GM12875 (cell line): Measurements from ENCODE around the gene WDR49.
"Not testable (repeated sequence)": the region's sequence is repeated elsewhere in the genome, so short reads cannot be mapped to it uniquely, and the experiment has no call there.

Experiments
- H3K4me3 ChIP-seq: one replicate; pipeline ENCODE4 v1.5.1; 2011; ENCODE audit warnings: low read depth, low read length, control low read depth
- CTCF ChIP-seq: IDR thresholded peaks from 2 replicates; pipeline ENCODE4 v1.5.1; 2011; ENCODE audit warnings: low read depth, mild to moderate bottlenecking, control low read depth, inconsistent platforms, low read length, moderate library complexity, borderline replicate concordance; ENCODE audit not compliant: insufficient read depth

The WDR49 gene

GRCh38 chr3:167631471-167631870 lies 22.3 kb downstream of the WDR49 start:
- no peak overlapping the region for H3K4me3 ChIP-seq
- TF ChIP-seq CTCF, result no peak

- H3K4me3 ChIP-seq, result no peak overlapping the region
- no peak for TF ChIP-seq CTCF
These were observed 27.3 kb downstream of the WDR49 start for GRCh38 chr3:167626490-167626889.

- TF ChIP-seq CTCF, result no peak
These were observed 38.7 kb downstream of the WDR49 start for GRCh38 chr3:167615030-167615429.

GRCh38 chr3:167614196-167614595 lies 39.5 kb downstream of the WDR49 start:
- H3K4me3 ChIP-seq, result not testable (repeated sequence)

More at GRCh38 chr3:167615030-167615429, 38.7 kb downstream of the WDR49 start:
- no peak overlapping the region for H3K4me3 ChIP-seq

GRCh38 chr3:167611718-167612117 lies 42.0 kb downstream of the WDR49 start:
- H3K4me3 ChIP-seq, result no peak overlapping the region
- no peak for TF ChIP-seq CTCF

- no peak for TF ChIP-seq CTCF
- no peak overlapping the region for H3K4me3 ChIP-seq
These were observed 44.6 kb downstream of the WDR49 start for GRCh38 chr3:167609156-167609555.

- no peak for TF ChIP-seq CTCF
- no peak overlapping the region for H3K4me3 ChIP-seq
These were observed 46.9 kb downstream of the WDR49 start for GRCh38 chr3:167606836-167607235.

GRCh38 chr3:167605871-167606270 lies 47.9 kb downstream of the WDR49 start:
- no peak for TF ChIP-seq CTCF
- no peak overlapping the region for H3K4me3 ChIP-seq
